Natural killer cell (primary cell): Measurements from ENCODE around the gene ARFGAP2. TPM values are rescaled to one million over a fixed set of nuclear protein-coding genes. Genes with fewer than 3 reads are reported as not detected.

ENCODE experiments used
- ATAC-seq, 3 donors: fragments of 150-1000 bp in 2 of 3; fragments of 200-7000 bp in 1 of 3; cut with Tn5 transposase; 1 replicate in 1 of 3; 2 replicates in 2 of 3; pipeline ENCODE4 v1.10.0; 2021; ENCODE audit warnings: mild to moderate bottlenecking in 2 of 3, moderate library complexity in 2 of 3
- DNase-seq, 2 donors: peaks; one replicate each; pipeline versions ENCODE4 v3.0.0 to v3.0.0-alpha.2; 2013 to 2021; ENCODE audit warnings: mixed read lengths in 1 of 2
- H3K27ac ChIP-seq: one replicate; pipeline ENCODE4 v1.5.1; 2013; ENCODE audit warnings: mild to moderate bottlenecking, low read length
- H3K27me3 ChIP-seq: one replicate; pipeline ENCODE4 v1.6.1; 2013; ENCODE audit warnings: low read length; ENCODE audit not compliant: control insufficient read depth, insufficient read depth
- H3K36me3 ChIP-seq: one replicate; pipeline ENCODE4 v1.6.1; 2013; ENCODE audit warnings: low read length; ENCODE audit not compliant: control insufficient read depth, insufficient read depth
- H3K4me1 ChIP-seq: one replicate; pipeline ENCODE4 v1.6.1; 2013; ENCODE audit warnings: low read length; ENCODE audit not compliant: control insufficient read depth, insufficient read depth
- H3K4me3 ChIP-seq: one replicate; pipeline ENCODE4 v1.5.1; 2013; ENCODE audit warnings: low read length
- H3K9me3 ChIP-seq: one replicate; pipeline ENCODE4 v1.6.1; 2013; ENCODE audit warnings: low read length; ENCODE audit not compliant: control insufficient read depth, insufficient read depth
- H3K27ac Mint-ChIP-seq, 2 donors: one replicate each; pipeline ENCODE4 v1.8.0; 2022; ENCODE audit warnings: mild to moderate bottlenecking in 2 of 2, mixed read lengths in 2 of 2, moderate library complexity in 1 of 2
- H3K27me3 Mint-ChIP-seq, 2 donors: one replicate each; pipeline ENCODE4 v1.8.0; 2022; ENCODE audit warnings: low read depth in 2 of 2, mixed read lengths in 2 of 2
- H3K36me3 Mint-ChIP-seq: one replicate; pipeline ENCODE4 v1.8.0; 2022; ENCODE audit warnings: mixed read lengths
- H3K4me1 Mint-ChIP-seq, 2 donors: one replicate each; pipeline ENCODE4 v1.8.0; 2022; ENCODE audit warnings: mixed read lengths in 2 of 2
- H3K4me3 Mint-ChIP-seq: one replicate; pipeline ENCODE4 v1.8.0; 2022; ENCODE audit warnings: mild to moderate bottlenecking, moderate library complexity, mixed read lengths
- H3K9me3 Mint-ChIP-seq, 2 donors: one replicate each; pipeline ENCODE4 v1.8.0; 2022; ENCODE audit warnings: mixed read lengths in 2 of 2
- WGBS: methylation state at CpG from one replicate; pipeline ENCODE4 v1.1.7; 2013; ENCODE audit warnings: missing lambda C conversion rate; ENCODE audit not compliant: insufficient coverage; 5-methylcytosine and 5-hydroxymethylcytosine counted together
- intact Hi-C: fragments of 100-400 bp; cut with micrococcal nuclease; formaldehyde crosslinking; loops from one replicate; pipeline ENCODE4 v1.14.2; 2022
- total RNA-seq, 4 donors: library from RNA; stranded (reverse); fragments of 120-200 nt in 1 of 4; gene quantifications; one replicate each; pipeline versions ENCODE4 v1.2.3 to v1.2.4, GENCODE V29; 2013 to 2022
- TF ChIP-seq, protein P1 (sequence below): fragments of 200-600 bp; IDR thresholded peaks from one replicate; pipeline ENCODE4 v1.8.0; 2022; ENCODE audit warnings: antibody characterized with exemption

Gene ARFGAP2
- total RNA-seq, 3 donors from 2014 or later (not counting 1 experiment from before 2014, with no cell fraction given) = 199 to 236 (median 228) TPM

- Histone ChIP-seq H3K4me3 (no peak overlapping the region), H3K27me3 (no peaks in the 10 kb centered on the region), H3K27ac (no peak overlapping the region), H3K4me1 (peaks cover 31% of the 10 kb centered on the region), H3K9me3 (no peaks in the 10 kb centered on the region), H3K36me3 (no peaks in the 10 kb centered on the region)
- 97% methylated on average over 20 of the region's 20 CpGs for WGBS
- TF ChIP-seq, protein P1, sequence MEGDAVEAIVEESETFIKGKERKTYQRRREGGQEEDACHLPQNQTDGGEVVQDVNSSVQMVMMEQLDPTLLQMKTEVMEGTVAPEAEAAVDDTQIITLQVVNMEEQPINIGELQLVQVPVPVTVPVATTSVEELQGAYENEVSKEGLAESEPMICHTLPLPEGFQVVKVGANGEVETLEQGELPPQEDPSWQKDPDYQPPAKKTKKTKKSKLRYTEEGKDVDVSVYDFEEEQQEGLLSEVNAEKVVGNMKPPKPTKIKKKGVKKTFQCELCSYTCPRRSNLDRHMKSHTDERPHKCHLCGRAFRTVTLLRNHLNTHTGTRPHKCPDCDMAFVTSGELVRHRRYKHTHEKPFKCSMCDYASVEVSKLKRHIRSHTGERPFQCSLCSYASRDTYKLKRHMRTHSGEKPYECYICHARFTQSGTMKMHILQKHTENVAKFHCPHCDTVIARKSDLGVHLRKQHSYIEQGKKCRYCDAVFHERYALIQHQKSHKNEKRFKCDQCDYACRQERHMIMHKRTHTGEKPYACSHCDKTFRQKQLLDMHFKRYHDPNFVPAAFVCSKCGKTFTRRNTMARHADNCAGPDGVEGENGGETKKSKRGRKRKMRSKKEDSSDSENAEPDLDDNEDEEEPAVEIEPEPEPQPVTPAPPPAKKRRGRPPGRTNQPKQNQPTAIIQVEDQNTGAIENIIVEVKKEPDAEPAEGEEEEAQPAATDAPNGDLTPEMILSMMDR = no peak
- ATAC-seq (no peak), DNase-seq (no peak)
- Mint-ChIP-seq H3K36me3 (no peaks in the 10 kb centered on the region), H3K27me3 (no peaks in the 10 kb centered on the region), H3K27ac (no peak overlapping the region), H3K4me3 (no peak overlapping the region), H3K9me3 (no peaks in the 10 kb centered on the region), H3K4me1 (peaks cover 26 to 30% of the 10 kb centered on the region in 2 donors)
- intact Hi-C loops = no loop called here
Measured at GRCh38 chr11:47156951-47157350, 19.7 kb downstream of the ARFGAP2 start.

GRCh38 chr11:47156333-47156732, 20.3 kb downstream of the ARFGAP2 start:
- no peak overlapping the region for H3K27ac ChIP-seq
- H3K9me3 ChIP-seq = no peaks in the 10 kb centered on the region
- Mint-ChIP-seq H3K27ac (no peak overlapping the region), H3K4me1 (peaks cover 26 to 30% of the 10 kb centered on the region in 2 donors), H3K9me3 (no peaks in the 10 kb centered on the region), H3K36me3 (no peaks in the 10 kb centered on the region), H3K27me3 (no peaks in the 10 kb centered on the region), H3K4me3 (no peak overlapping the region)
- TF ChIP-seq, protein P1 = no peak
- intact Hi-C loops = no loop called here
- H3K27me3 ChIP-seq = no peaks in the 10 kb centered on the region
- WGBS = 94% methylated on average over 6 of the region's 6 CpGs
- no peaks in the 10 kb centered on the region for H3K36me3 ChIP-seq
- ATAC-seq (no peak), DNase-seq (no peak)
- H3K4me3 ChIP-seq = no peak overlapping the region
- H3K4me1 ChIP-seq = peaks cover 31% of the 10 kb centered on the region

DNA sequence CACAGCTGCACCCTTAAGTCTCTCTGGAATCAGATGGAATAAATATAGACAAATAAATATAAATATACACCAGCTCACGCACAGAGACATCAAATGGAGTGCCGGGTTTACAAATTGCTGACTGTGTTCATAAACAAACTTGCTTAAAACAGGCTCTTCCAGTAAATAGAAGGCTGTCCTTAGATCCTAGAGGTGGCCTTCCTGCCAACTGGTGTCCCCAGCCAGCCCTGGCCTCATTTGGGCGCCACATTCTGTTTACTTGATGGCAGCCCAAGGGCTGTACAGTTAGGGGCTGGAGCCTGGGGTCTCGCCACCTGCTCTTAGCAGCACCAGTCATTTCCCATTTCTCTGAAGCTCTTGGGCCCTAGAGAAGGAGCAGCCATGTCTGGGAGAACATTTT, 20.8 kb downstream of the ARFGAP2 start:
- DNase-seq (no peak), ATAC-seq (no peak)
- H3K36me3 Mint-ChIP-seq = no peaks in the 10 kb centered on the region
- no peaks in the 10 kb centered on the region for H3K27me3 ChIP-seq
- H3K4me3 ChIP-seq = no peak overlapping the region
- H3K27ac ChIP-seq = no peak overlapping the region
- H3K36me3 ChIP-seq = no peaks in the 10 kb centered on the region
- no peak overlapping the region for H3K4me3 Mint-ChIP-seq
- H3K27me3 Mint-ChIP-seq = no peaks in the 10 kb centered on the region
- peaks cover 26 to 30% of the 10 kb centered on the region in 2 donors for H3K4me1 Mint-ChIP-seq
- intact Hi-C loops = no loop called here
- H3K9me3 Mint-ChIP-seq = no peaks in the 10 kb centered on the region
- peaks cover 31% of the 10 kb centered on the region for H3K4me1 ChIP-seq
- WGBS = 91% methylated on average over 4 of the region's 4 CpGs
- H3K27ac Mint-ChIP-seq = peak overlapping the region in 1 of 2 donors; percentile 87
- no peaks in the 10 kb centered on the region for H3K9me3 ChIP-seq
- TF ChIP-seq, protein P1 = no peak
